Natural killer cell (primary cell): Measurements from ENCODE around the gene MAPKAPK3. TPM values are rescaled to one million over a fixed set of nuclear protein-coding genes. Genes with fewer than 3 reads are reported as not detected.

ENCODE experiments used
- ATAC-seq, 3 donors: fragments of 150-1000 bp in 2 of 3; fragments of 200-7000 bp in 1 of 3; cut with Tn5 transposase; 1 replicate in 1 of 3; 2 replicates in 2 of 3; pipeline ENCODE4 v1.10.0; 2021; ENCODE audit warnings: mild to moderate bottlenecking in 2 of 3, moderate library complexity in 2 of 3
- DNase-seq, 2 donors: peaks; one replicate each; pipeline versions ENCODE4 v3.0.0 to v3.0.0-alpha.2; 2013 to 2021; ENCODE audit warnings: mixed read lengths in 1 of 2
- H3K27ac ChIP-seq: one replicate; pipeline ENCODE4 v1.5.1; 2013; ENCODE audit warnings: mild to moderate bottlenecking, low read length
- H3K27me3 ChIP-seq: one replicate; pipeline ENCODE4 v1.6.1; 2013; ENCODE audit warnings: low read length; ENCODE audit not compliant: control insufficient read depth, insufficient read depth
- H3K36me3 ChIP-seq: one replicate; pipeline ENCODE4 v1.6.1; 2013; ENCODE audit warnings: low read length; ENCODE audit not compliant: control insufficient read depth, insufficient read depth
- H3K4me1 ChIP-seq: one replicate; pipeline ENCODE4 v1.6.1; 2013; ENCODE audit warnings: low read length; ENCODE audit not compliant: control insufficient read depth, insufficient read depth
- H3K4me3 ChIP-seq: one replicate; pipeline ENCODE4 v1.5.1; 2013; ENCODE audit warnings: low read length
- H3K9me3 ChIP-seq: one replicate; pipeline ENCODE4 v1.6.1; 2013; ENCODE audit warnings: low read length; ENCODE audit not compliant: control insufficient read depth, insufficient read depth
- H3K27ac Mint-ChIP-seq, 2 donors: one replicate each; pipeline ENCODE4 v1.8.0; 2022; ENCODE audit warnings: mild to moderate bottlenecking in 2 of 2, mixed read lengths in 2 of 2, moderate library complexity in 1 of 2
- H3K27me3 Mint-ChIP-seq, 2 donors: one replicate each; pipeline ENCODE4 v1.8.0; 2022; ENCODE audit warnings: low read depth in 2 of 2, mixed read lengths in 2 of 2
- H3K36me3 Mint-ChIP-seq: one replicate; pipeline ENCODE4 v1.8.0; 2022; ENCODE audit warnings: mixed read lengths
- H3K4me1 Mint-ChIP-seq, 2 donors: one replicate each; pipeline ENCODE4 v1.8.0; 2022; ENCODE audit warnings: mixed read lengths in 2 of 2
- H3K4me3 Mint-ChIP-seq: one replicate; pipeline ENCODE4 v1.8.0; 2022; ENCODE audit warnings: mild to moderate bottlenecking, moderate library complexity, mixed read lengths
- H3K9me3 Mint-ChIP-seq, 2 donors: one replicate each; pipeline ENCODE4 v1.8.0; 2022; ENCODE audit warnings: mixed read lengths in 2 of 2
- WGBS: methylation state at CpG from one replicate; pipeline ENCODE4 v1.1.7; 2013; ENCODE audit warnings: missing lambda C conversion rate; ENCODE audit not compliant: insufficient coverage; 5-methylcytosine and 5-hydroxymethylcytosine counted together
- intact Hi-C: fragments of 100-400 bp; cut with micrococcal nuclease; formaldehyde crosslinking; loops from one replicate; pipeline ENCODE4 v1.14.2; 2022
- total RNA-seq, 4 donors: library from RNA; stranded (reverse); fragments of 120-200 nt in 1 of 4; gene quantifications; one replicate each; pipeline versions ENCODE4 v1.2.3 to v1.2.4, GENCODE V29; 2013 to 2022
- TF ChIP-seq, protein P1 (sequence below): fragments of 200-600 bp; IDR thresholded peaks from one replicate; pipeline ENCODE4 v1.8.0; 2022; ENCODE audit warnings: antibody characterized with exemption

MAPKAPK3 gene
- total RNA-seq, 3 donors from 2014 or later (not counting 1 experiment from before 2014, with no cell fraction given), result 48.0 to 57.7 (median 49.3) TPM

DNA sequence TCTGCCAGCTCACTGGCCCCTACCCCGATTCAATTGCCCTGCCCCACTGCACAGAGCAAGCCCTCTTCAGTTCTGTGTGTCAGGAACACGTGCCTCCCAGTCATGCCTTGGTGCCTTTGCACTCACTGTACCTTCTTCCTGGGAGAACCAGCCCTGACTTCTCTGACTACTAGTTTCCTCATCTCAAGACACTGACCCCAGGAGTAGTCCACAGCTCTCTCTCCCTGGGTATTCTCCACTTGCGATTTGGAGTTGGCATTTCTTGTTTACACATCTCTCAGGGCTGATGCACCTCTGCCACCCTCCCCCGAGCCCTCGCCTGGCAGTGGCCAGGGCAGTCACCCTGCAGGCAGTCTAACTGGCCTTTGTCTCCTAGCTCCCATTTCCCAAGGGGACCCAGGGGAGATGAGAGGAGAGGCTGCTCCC is 11.0 kb upstream of the MAPKAPK3 start:
- peaks cover 18% of the 10 kb centered on the region for H3K36me3 Mint-ChIP-seq
- Histone ChIP-seq H3K27me3 (no peaks in the 10 kb centered on the region), H3K9me3 (no peaks in the 10 kb centered on the region), H3K27ac (peak overlapping the region; percentile 26), H3K36me3 (peaks cover 53% of the 10 kb centered on the region), H3K4me1 (peaks cover 100% of the 10 kb centered on the region), H3K4me3 (no peak overlapping the region)
- WGBS, result 64% methylated on average over 5 of the region's 5 CpGs
- DNase-seq, result no peak
- TF ChIP-seq, protein P1, sequence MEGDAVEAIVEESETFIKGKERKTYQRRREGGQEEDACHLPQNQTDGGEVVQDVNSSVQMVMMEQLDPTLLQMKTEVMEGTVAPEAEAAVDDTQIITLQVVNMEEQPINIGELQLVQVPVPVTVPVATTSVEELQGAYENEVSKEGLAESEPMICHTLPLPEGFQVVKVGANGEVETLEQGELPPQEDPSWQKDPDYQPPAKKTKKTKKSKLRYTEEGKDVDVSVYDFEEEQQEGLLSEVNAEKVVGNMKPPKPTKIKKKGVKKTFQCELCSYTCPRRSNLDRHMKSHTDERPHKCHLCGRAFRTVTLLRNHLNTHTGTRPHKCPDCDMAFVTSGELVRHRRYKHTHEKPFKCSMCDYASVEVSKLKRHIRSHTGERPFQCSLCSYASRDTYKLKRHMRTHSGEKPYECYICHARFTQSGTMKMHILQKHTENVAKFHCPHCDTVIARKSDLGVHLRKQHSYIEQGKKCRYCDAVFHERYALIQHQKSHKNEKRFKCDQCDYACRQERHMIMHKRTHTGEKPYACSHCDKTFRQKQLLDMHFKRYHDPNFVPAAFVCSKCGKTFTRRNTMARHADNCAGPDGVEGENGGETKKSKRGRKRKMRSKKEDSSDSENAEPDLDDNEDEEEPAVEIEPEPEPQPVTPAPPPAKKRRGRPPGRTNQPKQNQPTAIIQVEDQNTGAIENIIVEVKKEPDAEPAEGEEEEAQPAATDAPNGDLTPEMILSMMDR, result no peak
- H3K4me1 Mint-ChIP-seq, result peaks cover 95 to 98% of the 10 kb centered on the region in 2 donors
- intact Hi-C loops, result no loop called here
- H3K9me3 Mint-ChIP-seq, result no peaks in the 10 kb centered on the region
- peak overlapping the region; percentile 97 for H3K4me3 Mint-ChIP-seq
- peak overlapping the region; percentile 93 to 95 for H3K27ac Mint-ChIP-seq
- no peaks in the 10 kb centered on the region for H3K27me3 Mint-ChIP-seq
- no peak for ATAC-seq

DNA sequence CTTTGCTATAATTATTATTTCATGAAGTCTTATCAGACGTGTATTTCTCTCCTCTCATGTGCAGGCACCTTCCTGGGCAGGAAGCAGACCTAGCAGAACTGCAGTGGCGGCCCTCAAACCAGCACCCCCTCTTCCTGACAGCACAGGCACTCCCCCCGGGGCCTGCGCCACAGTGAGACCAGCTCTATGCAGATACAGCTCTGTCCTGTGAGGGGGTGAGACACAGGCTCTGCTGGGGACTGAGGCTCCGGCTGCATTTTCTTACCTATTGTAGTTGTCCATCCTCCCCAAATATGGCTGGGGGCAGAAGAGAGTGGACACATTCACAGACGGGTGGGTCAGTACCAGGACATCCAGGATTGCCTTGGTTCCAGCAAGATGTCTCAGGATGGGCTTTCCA is 10.4 kb upstream of the MAPKAPK3 start:
- Histone ChIP-seq H3K4me1 (peaks cover 99% of the 10 kb centered on the region), H3K27me3 (no peaks in the 10 kb centered on the region), H3K4me3 (peak overlapping the region; percentile 17), H3K36me3 (peaks cover 53% of the 10 kb centered on the region), H3K9me3 (no peaks in the 10 kb centered on the region), H3K27ac (peak overlapping the region; percentile 19)
- DNase-seq (peak in 1 of 2 donors; percentile 63), ATAC-seq (peak; percentile 42 to 65 (median 62))
- Mint-ChIP-seq H3K4me3 (peak overlapping the region; percentile 97), H3K9me3 (no peaks in the 10 kb centered on the region), H3K27ac (peak overlapping the region; percentile 93 to 95), H3K27me3 (no peaks in the 10 kb centered on the region), H3K36me3 (peaks cover 18% of the 10 kb centered on the region), H3K4me1 (peaks cover 94 to 97% of the 10 kb centered on the region in 2 donors)
- TF ChIP-seq, protein P1, result no peak
- intact Hi-C loops, result no loop called here
- WGBS, result 25% methylated on average over 6 of the region's 6 CpGs

DNA sequence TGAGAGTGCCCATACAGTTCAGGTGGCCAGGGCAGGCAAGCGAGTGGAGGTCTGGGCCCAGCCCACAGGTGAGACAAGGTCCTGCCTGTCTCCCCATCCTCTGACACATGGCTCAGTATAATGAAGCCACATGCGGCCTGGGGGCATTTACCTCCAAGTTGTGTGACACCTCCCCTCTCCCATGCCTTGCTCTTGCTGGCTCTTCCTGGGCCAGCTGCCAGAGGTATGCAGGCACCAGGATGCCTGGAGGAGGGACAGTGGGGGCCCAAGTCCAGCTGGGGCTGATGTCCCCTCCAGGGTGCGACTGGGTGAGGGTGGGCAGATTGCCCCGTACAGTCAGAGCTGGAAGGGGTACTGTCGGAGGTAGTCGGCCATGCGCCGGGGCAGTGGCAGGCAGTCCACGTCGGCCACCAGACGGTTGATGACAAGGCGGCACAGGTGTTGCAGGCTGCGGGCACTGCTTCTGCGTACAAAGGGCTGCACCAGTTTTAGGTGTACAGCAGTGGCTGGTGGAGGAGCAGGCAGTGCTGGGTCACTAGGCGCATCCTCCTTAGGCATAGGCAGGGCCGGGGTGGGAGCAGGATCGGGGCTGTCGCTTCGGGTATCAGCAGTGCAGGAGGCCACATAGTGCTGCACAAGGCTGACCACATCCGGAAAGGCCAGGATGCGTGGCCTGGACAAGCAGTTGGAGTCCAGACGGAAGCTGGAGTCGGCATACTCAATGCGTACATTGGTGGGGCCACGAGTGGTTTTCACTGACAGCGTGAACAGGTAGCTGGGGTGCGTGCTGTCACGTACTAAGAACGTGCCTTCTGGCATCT is 9.5 kb upstream of the MAPKAPK3 start:
- Histone ChIP-seq H3K4me1 (peaks cover 97% of the 10 kb centered on the region), H3K4me3 (peak overlapping the region; percentile 17), H3K27ac (peak overlapping the region; percentile 19), H3K27me3 (no peaks in the 10 kb centered on the region), H3K36me3 (peaks cover 53% of the 10 kb centered on the region), H3K9me3 (no peaks in the 10 kb centered on the region)
- H3K4me3 Mint-ChIP-seq, result peak overlapping the region; percentile 97
- WGBS, result 79% methylated on average over 29 of the region's 29 CpGs
- peak overlapping the region; percentile 90 to 93 for H3K27ac Mint-ChIP-seq
- peaks cover 93 to 97% of the 10 kb centered on the region in 2 donors for H3K4me1 Mint-ChIP-seq
- ATAC-seq, result no peak
- H3K36me3 Mint-ChIP-seq, result peaks cover 18% of the 10 kb centered on the region
- TF ChIP-seq, protein P1, result no peak
- intact Hi-C loops, result no loop called here
- no peaks in the 10 kb centered on the region for H3K27me3 Mint-ChIP-seq
- no peak for DNase-seq
- H3K9me3 Mint-ChIP-seq, result no peaks in the 10 kb centered on the region
